AG04449 (cell line): ENCODE measurements around the gene ZFHX2.

Experiments used
- CTCF ChIA-PET: fragments of 350-600 bp; formaldehyde crosslinking; extraction: SDS; loops from one replicate; lab custom pipeline; 2021; ENCODE audit warnings: antibody characterized with exemption; lab: Yijun Ruan, JAX
- POLR2A ChIA-PET: fragments of 400-600, 350-600 bp; formaldehyde crosslinking; extraction: SDS; loops from one replicate; lab custom pipeline; 2020; ENCODE audit warnings: antibody characterized with exemption, inconsistent platforms; lab: Yijun Ruan, JAX
- DNase-seq: peaks from one replicate; pipeline ENCODE4 v3.0.0-alpha.2; 2010; ENCODE audit warnings: low read depth, low spot score
- H3K4me3 ChIP-seq: 2 replicates; pipeline ENCODE4 v1.5.1; 2011; ENCODE audit warnings: low read depth, mild to moderate bottlenecking, control low read depth, low read length
- TF ChIP-seq, protein P1 (sequence below): IDR thresholded peaks from one replicate; pipeline ENCODE4 v1.5.1; 2011; ENCODE audit warnings: mild to moderate bottlenecking, moderate library complexity, low read length, control low read depth, inconsistent platforms; ENCODE audit not compliant: insufficient read depth; ENCODE audit errors: missing control alignments

The ZFHX2 gene

DNA sequence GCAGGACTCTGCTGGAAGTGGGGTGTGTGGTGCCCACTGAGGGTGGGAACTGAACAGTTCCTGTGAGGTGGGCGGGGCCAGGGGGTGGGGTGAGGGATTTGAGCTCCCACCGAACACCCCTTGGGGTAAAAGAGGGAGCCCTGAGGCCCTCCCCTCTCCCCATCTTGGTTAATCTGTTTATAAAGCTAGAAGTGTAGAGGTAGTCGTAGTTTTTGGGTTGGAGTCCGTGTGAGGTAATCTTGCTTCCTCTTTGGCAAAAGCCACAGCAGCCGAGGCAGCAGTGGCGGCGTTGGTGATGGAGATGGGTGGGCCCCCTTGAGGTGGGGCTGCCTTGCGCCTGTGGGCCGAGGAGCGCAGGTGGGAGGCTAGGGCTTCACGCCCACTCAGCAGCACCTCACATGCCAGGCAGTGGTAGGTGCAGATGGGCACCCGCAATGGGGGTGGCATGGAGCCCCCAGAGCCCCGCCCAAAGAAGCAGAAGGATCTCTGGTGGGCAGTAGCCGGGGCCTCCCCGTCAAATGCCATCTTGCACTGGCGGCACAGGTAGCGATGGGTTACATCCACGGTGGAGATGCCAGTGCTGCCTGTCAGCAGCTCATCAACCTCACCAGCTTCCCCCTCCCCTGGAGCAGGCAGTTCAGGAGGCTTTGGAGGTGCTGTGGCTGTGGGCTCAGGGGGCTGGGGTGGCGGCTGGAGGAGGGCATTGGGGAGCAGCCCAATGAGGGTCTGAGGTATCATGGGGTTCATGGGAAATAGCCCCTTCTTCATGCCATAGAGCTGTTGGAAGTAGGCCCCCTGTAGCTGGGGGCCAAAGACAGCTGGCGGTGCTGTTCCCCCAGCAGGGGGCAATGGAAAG lies 29.6 kb downstream of the ZFHX2 start:
- POLR2A ChIA-PET, result no interaction called here
- CTCF ChIA-PET, result interaction anchor here (0.9 kb wide), 1 partner anchor 26 kb away, joined by 4 read pairs; no protein-coding TSS in a partner anchor
- TF ChIP-seq, protein P1, sequence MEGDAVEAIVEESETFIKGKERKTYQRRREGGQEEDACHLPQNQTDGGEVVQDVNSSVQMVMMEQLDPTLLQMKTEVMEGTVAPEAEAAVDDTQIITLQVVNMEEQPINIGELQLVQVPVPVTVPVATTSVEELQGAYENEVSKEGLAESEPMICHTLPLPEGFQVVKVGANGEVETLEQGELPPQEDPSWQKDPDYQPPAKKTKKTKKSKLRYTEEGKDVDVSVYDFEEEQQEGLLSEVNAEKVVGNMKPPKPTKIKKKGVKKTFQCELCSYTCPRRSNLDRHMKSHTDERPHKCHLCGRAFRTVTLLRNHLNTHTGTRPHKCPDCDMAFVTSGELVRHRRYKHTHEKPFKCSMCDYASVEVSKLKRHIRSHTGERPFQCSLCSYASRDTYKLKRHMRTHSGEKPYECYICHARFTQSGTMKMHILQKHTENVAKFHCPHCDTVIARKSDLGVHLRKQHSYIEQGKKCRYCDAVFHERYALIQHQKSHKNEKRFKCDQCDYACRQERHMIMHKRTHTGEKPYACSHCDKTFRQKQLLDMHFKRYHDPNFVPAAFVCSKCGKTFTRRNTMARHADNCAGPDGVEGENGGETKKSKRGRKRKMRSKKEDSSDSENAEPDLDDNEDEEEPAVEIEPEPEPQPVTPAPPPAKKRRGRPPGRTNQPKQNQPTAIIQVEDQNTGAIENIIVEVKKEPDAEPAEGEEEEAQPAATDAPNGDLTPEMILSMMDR, result no peak
- DNase-seq, result no peak
- no peak overlapping the region for H3K4me3 ChIP-seq

DNA sequence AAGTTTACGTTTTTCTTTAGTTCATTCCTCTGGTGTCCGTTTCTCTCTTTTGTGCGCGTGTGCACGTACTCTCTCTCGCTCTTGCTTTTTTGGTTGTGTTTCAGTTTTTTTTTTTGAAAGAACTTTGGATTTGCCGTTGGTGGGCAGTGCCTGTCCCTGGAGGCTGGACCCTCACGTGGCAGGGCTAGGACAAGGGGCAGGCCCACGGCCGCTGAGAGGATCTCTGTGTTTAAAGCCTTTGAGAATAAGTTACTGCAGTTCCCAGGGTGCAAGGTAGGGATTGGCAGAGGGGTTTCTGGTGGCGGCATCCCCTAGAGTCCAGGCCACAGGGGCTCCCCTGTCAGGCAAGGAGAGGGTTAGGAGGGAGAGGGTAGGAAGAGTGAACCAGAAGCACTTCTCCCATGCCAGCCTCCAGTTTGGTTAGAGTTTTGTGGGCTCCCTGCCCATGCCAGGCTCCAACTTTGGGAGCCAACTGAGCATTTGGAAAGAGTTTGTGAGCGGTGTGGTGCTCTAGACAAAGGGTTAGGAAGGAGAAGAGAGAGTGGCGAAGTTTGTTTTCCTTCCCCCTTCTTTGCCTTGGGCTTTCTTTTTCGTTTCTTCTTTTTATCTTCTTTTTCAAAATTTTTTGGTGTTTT lies 30.5 kb downstream of the ZFHX2 start:
- DNase-seq, result no peak

DNA sequence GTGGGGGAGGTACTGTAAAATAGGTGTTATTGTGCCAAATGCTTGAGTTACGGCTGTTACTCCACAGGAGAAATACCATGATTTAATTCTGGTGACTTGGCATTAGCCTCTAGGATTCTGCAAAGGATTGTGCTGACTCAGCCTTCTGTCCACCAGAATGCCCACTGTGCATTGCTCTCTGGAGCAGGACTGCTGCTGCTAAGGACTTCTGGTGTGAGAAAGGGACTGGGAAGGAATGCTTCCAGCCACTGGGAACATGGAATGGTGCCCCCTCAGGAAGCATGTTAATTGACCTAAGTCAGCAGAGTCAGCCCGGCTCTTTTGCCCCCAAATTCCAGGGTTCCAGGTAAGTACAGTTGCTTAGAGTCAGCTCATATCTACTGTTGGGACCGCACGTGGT lies 32.9 kb downstream of the ZFHX2 start:
- POLR2A ChIA-PET, result no interaction called here
- DNase-seq, result no peak
- no peak overlapping the region for H3K4me3 ChIP-seq
- CTCF ChIA-PET, result interaction anchor here (1.5 to 1.7 kb wide), 3 partner anchors 8 to 43 kb away, joined by 3 to 8 read pairs (median 4); no protein-coding TSS in a partner anchor
- TF ChIP-seq, protein P1, result no peak

More for the DNA sequence above, 30.5 kb downstream of the ZFHX2 start:
- POLR2A ChIA-PET, result no interaction called here
- H3K4me3 ChIP-seq, result no peak overlapping the region
- CTCF ChIA-PET, result interaction anchor here (0.8 to 1.5 kb wide), 3 partner anchors 10 to 25 kb away, joined by 3 to 4 read pairs (median 4); no protein-coding TSS in a partner anchor
- TF ChIP-seq, protein P1, result no peak

DNA sequence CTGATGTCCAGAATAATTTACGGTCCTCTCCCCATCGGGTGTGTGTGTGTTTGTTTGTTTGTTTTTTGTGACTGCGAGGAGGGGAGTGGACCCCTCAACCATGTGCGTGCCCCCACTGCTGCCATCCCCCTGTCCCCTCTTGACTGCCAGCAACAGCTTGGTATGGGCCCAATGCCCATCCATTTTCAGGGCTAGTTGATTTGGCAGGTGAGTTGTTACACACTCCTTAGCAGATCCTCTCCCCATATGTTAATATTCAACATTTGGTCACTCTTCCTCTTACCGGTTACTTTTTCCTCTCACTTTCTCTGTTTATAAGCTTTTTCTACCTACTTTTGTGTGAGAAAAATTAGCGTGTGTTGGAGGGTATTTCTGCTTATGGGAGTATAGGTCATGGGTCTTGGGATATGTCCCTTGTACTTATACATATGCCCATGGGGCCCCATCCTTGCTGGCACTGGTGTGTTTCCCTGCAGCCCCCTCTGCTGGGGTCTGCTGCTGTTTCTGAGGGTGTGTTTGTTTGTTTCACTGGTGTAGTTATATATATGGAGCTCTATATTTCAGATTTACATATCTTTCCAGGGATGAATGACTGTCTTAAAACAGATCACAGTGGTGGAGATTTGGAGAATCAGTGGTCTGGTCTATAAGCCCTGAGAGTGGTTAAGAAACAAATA lies 33.8 kb downstream of the ZFHX2 start:
- DNase-seq, result no peak
- ChIA-PET CTCF (interaction anchor here (1.6 to 1.7 kb wide), 2 partner anchors 9 to 43 kb away, joined by 3 to 8 read pairs; no protein-coding TSS in a partner anchor), POLR2A (no interaction called here)
- TF ChIP-seq, protein P1, result no peak
- no peak overlapping the region for H3K4me3 ChIP-seq

DNA sequence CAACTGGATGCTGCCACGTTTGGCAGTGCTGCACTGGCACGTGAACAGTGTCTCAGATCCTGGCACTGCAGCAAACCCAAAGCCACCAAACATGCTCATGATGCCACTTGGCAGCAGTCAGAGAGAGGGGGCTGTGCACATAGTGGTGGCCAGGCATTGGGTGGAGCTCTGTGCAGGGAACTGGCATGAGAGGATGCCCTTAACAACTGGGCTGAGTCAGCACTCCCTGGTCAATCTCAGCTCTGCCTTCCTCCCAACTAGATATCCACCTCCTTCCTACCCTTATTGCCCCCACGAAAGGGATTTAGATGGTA lies 37.0 kb downstream of the ZFHX2 start:
- H3K4me3 ChIP-seq, result no peak overlapping the region
- DNase-seq, result no peak
- CTCF ChIA-PET, result interaction anchor here (1.0 to 1.3 kb wide), 3 partner anchors 22 to 36 kb away, joined by 3 read pairs; no protein-coding TSS in a partner anchor
- TF ChIP-seq, protein P1, result no peak
- POLR2A ChIA-PET, result no interaction called here
